Cardiac fibroblast (primary cell): ENCODE results near the gene CD55.

Experiments
- DNase-seq, 2 donors: peaks; one replicate each; pipeline versions ENCODE4 v3.0.0 to v3.0.0-alpha.2; 2010; ENCODE audit warnings: low read depth in 2 of 2
- H3K4me3 ChIP-seq, 2 donors: replicated peaks in 1 of 2; 1 replicate in 1 of 2; 2 replicates in 1 of 2; pipeline ENCODE4 v1.5.1; 2011; ENCODE audit warnings: low read depth in 2 of 2, low read length in 2 of 2, mild to moderate bottlenecking in 2 of 2, moderate library complexity in 1 of 2
- TF ChIP-seq, protein P1 (sequence below): IDR thresholded peaks from one replicate; pipeline ENCODE4 v1.5.1; 2011; ENCODE audit warnings: low read depth, mild to moderate bottlenecking, low read length, inconsistent platforms

Gene CD55

DNA sequence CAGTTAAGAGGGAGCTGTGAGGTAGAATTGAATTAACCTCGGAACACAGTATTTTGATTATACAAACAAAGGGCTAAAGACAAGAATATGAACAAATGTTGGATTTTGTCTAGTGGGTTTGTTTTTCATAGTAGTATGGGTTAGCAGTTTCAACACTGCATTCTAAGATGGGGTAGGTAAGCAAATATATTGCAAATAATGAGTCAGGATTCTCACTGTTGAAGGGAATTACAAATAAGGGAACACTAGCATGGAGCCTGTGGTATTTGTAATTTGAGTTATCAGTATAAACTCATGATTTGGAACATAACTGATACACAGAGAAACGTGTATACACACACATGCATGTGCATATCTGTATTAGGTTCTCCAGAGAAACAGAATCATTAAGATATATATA, 44.5 kb downstream of the CD55 start:
- peak in 1 of 2 donors; percentile 25 for DNase-seq
- no peak overlapping the region for H3K4me3 ChIP-seq
- TF ChIP-seq, protein P1, sequence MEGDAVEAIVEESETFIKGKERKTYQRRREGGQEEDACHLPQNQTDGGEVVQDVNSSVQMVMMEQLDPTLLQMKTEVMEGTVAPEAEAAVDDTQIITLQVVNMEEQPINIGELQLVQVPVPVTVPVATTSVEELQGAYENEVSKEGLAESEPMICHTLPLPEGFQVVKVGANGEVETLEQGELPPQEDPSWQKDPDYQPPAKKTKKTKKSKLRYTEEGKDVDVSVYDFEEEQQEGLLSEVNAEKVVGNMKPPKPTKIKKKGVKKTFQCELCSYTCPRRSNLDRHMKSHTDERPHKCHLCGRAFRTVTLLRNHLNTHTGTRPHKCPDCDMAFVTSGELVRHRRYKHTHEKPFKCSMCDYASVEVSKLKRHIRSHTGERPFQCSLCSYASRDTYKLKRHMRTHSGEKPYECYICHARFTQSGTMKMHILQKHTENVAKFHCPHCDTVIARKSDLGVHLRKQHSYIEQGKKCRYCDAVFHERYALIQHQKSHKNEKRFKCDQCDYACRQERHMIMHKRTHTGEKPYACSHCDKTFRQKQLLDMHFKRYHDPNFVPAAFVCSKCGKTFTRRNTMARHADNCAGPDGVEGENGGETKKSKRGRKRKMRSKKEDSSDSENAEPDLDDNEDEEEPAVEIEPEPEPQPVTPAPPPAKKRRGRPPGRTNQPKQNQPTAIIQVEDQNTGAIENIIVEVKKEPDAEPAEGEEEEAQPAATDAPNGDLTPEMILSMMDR = no peak

DNA sequence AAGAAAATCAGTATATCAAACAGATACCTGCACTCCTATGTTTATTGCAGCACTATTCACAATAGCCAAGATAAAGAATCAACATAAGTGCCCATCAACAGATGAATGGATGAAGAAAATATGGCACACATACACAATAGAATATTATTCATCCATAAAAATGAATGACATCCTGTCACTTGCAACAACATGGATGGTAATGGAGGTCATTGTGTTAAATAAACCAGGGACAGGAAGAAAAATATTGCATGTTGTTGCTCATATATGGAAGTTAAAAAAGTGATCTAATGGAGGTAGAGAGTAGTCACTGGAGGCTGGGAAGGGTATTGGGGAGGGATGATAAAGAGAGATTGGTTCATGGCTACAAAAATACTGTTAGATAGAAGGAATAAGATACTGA, 67.2 kb downstream of the CD55 start:
- no peak for DNase-seq
- no peak overlapping the region for H3K4me3 ChIP-seq
- TF ChIP-seq, protein P1 = no peak

DNA sequence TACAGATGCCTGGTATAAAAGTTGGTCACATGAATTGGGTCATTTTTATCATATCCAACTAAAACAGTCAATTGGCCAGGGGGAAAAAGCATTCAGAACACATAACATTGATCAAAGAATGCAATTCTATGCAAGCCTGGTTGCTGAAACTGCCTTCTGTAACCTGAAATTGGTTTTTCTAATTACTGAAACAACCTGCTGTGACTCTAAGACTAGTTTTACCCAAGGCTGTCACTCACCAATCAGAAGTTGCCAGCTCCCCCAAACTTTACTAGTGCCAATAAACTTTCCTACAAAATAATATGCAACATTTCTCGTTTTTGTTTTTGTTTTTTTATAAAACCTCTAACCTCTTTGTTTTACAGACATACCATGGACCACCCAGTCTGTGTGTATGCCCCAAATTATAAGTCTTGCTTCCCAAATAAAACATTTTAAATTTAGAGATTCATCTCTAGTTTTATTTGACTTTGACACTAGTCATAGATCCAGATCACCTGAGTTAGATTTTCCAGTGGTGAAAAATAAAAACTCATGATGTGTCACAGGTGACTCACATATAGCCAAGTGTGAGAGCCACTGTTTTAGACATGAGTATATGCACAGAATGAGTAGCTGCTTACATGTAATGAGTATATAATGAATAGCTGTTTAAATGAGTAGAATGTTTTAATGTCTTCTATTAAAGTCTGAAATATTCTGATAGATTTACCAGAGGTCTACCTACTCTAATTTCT, 68.4 kb downstream of the CD55 start:
- TF ChIP-seq, protein P1 = no peak
- DNase-seq = peak in 1 of 2 donors; percentile 83
- no peak overlapping the region for H3K4me3 ChIP-seq

DNA sequence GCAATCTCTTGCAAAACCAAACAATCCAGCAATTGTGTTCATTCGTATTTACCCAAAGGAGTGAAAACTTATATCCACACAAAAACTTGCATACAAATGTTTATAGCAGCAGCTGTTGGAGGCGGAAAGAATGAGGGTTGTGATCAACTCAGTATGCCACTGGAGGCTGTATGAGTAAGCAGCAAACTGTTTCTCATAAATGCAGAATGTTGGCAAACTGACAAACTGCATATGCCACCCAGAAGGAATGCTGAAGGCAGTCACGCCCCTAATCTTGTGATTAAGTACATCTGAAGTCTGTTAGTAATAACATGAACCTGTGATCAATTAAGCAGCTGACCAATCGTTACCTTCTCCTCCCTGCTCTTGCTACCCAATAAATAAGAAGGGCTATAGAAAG, 72.1 kb downstream of the CD55 start:
- TF ChIP-seq, protein P1 = no peak
- DNase-seq = peak; percentile 85 to 94
- H3K4me3 ChIP-seq = no peak overlapping the region

DNA sequence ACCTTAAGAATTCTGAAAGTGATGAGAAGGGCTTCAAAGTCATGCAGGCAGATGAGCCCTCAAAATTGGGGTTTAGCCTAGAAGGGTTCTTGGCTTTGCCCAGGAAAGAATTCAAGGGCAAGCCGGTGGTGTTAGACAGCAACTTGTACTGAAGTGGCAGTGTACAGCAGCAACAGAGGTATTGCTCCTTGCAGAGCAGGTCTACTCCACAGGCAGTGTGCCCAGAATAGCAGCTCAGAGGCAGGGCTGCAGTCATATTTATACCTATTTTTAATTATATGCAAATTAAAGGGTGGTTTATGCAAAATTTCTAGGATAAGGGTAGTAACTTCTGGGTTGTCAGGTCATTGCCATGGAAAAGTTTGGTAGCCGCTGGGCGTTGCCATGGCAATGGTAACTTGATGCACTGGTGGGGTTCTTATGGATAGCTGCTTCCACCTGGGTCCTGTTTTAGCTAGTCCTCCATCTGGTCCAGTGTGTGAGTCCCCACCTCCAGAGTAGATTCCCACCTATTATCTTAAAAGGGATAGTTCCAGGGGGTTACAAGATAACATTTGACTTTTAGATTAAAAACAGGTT, 74.8 kb downstream of the CD55 start:
- no peak overlapping the region for H3K4me3 ChIP-seq
- TF ChIP-seq, protein P1 = no peak
- no peak for DNase-seq

DNA sequence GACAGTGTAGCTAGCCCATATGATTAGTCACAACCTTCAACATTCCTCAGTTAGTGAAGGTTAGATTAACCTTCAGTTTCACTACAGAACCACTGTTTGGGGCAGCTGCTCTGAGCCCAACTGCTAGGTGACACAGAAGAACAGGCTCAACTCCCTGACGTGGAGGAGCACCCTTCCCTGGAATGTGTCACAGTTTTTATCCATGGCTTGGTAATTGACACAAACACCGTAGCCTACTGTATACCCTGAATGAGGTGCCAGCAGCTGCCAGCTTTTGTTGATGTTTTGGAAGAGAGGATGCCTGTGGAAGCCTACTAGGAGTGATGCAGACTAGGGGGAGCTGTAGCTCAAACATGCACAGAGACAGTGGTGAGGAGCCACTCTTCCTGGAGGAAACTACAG, 76.0 kb downstream of the CD55 start:
- peak in 1 of 2 donors; percentile 8 for DNase-seq
- no peak overlapping the region for H3K4me3 ChIP-seq
- TF ChIP-seq, protein P1 = no peak

DNA sequence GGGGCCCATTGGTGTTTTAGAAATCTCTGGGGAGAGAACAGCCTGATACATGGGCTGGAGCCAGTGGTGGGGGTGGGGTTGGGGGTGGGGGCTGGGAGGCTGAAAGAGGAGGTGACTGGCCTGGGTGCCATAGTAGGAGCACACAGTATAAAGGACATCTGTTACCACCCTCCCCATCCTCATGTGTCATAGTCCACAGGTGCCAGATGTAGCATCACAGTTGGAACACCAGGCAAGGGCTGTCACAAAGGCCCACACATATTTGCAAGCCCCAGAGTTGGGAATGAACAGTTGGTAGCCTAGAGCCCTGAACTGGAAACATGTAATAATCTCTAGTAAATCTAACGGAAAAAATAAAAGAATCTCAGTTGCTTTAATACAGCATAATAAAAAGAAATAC, 77.5 kb downstream of the CD55 start:
- H3K4me3 ChIP-seq = no peak overlapping the region
- no peak for DNase-seq
- TF ChIP-seq, protein P1 = no peak
